HG02759 (cell line): ENCODE results near the gene TAPT1.

Experiments
- ATAC-seq: cut with Tn5 transposase; IDR thresholded peaks from one replicate; pipeline ENCODE4 v1.9.1; 2021; ENCODE audit warnings: mild to moderate bottlenecking, moderate library complexity; ENCODE audit not compliant: unreplicated experiment

TAPT1 gene

DNA sequence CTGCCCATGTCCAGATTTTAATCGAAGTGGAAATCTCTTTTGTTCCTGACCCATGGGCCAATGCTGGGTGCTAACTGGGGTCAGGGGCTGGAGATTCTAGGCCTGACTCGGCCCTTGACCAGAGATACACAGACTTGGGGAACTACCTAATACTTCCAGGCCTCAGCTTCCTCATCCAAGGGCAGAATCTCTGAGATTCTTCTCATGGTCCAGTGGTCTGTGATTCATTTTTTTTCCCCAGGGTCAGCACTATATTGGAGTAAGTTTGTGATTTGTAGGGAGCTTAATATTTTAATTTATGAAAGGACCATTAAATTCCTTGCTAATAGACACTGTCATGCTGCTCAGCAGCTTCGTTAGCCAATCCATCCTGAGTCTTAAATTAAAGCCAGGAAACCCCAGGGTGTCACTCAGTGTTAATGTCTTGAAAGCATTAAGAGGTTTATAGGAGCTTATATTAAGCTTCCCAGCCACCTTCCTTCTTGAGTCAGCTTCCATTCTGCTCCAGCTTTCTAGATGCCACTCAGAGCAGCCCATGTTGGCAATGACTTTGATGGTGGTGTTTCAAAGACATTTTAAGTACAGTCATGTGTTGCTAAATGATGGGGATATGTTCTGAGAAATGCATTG is 115.5 kb downstream of the TAPT1 start:
- no peak for ATAC-seq
